Stimulated activated CD8-positive, alpha-beta memory T cell treated with anti-CD3 and anti-CD28 coated beads, Interleukin-15, amount 100 ng/mL, for 1 hour (primary cell): ENCODE data around the gene GAS6.
"Not testable (repeated sequence)": the region's sequence is repeated elsewhere in the genome, so short reads cannot be mapped to it uniquely, and the experiment has no call there.

ENCODE experiments used
- DNase-seq: peaks from one replicate; pipeline ENCODE4 v3.0.0-alpha.2; 2020; ENCODE audit warnings: low read depth

Gene GAS6

GRCh38 chr13:113806104-113806471, 57.8 kb downstream of the GAS6 start:
- no peak for DNase-seq

GRCh38 chr13:113805431-113806103, 58.3 kb downstream of the GAS6 start:
- DNase-seq, result no peak

- DNase-seq, result no peak
These were observed 59.0 kb downstream of the GAS6 start for GRCh38 chr13:113804703-113805430.

- DNase-seq, result no peak
These were observed 59.7 kb downstream of the GAS6 start for GRCh38 chr13:113804017-113804702.

- no peak for DNase-seq
These were observed 60.4 kb downstream of the GAS6 start for GRCh38 chr13:113803409-113804016.

- DNase-seq, result no peak
These were observed 61.1 kb downstream of the GAS6 start for GRCh38 chr13:113802761-113803160.

GRCh38 chr13:113802090-113802531, 61.8 kb downstream of the GAS6 start:
- no peak for DNase-seq

- no peak for DNase-seq
These were observed 62.5 kb downstream of the GAS6 start for GRCh38 chr13:113801289-113801961.

GRCh38 chr13:113800576-113800926, 63.3 kb downstream of the GAS6 start:
- no peak for DNase-seq

- DNase-seq, result no peak
These were observed 65.6 kb downstream of the GAS6 start for GRCh38 chr13:113798200-113798811.

GRCh38 chr13:113796964-113797676, 66.8 kb downstream of the GAS6 start:
- no peak for DNase-seq

- DNase-seq, result no peak
These were observed 67.5 kb downstream of the GAS6 start for GRCh38 chr13:113796211-113796963.

GRCh38 chr13:113795362-113795761, 68.5 kb downstream of the GAS6 start:
- not testable (repeated sequence) for DNase-seq

- DNase-seq, result no peak
These were observed 69.1 kb downstream of the GAS6 start for GRCh38 chr13:113794764-113795173.

GRCh38 chr13:113794086-113794485, 69.8 kb downstream of the GAS6 start:
- DNase-seq, result no peak

- no peak for DNase-seq
These were observed 70.2 kb downstream of the GAS6 start for GRCh38 chr13:113793718-113794085.

GRCh38 chr13:113792886-113793717, 70.8 kb downstream of the GAS6 start:
- no peak for DNase-seq

- no peak for DNase-seq
These were observed 71.6 kb downstream of the GAS6 start for GRCh38 chr13:113792236-113792770.

GRCh38 chr13:113791761-113792160, 72.1 kb downstream of the GAS6 start:
- DNase-seq, result no peak
